ENCODE measurements around the gene SPATA20.

Gene SPATA20

GRCh38 chr17:50558941-50559614 lies 12.1 kb downstream of the SPATA20 start:
- DNase-seq (ENCODE audit: low read depth in 3 of 3) = no peak

- DNase-seq (ENCODE audit: low read depth in 3 of 3) = no peak
Measured at GRCh38 chr17:50559674-50560184, 12.8 kb downstream of the SPATA20 start.

GRCh38 chr17:50560185-50560824 lies 13.3 kb downstream of the SPATA20 start, which contains the start of gene CACNA1G:
Gene CACNA1G (plus strand): TSS chr17:50560715. CDS start chr17:50561460, 745 bp downstream.
- DNase-seq (ENCODE audit: low read depth in 3 of 3) = peak; percentile 76 to 77 (median 76)

GRCh38 chr17:50560931-50561745 lies 14.2 kb downstream of the SPATA20 start:
- no peak for DNase-seq (ENCODE audit: low read depth in 3 of 3)

GRCh38 chr17:50561746-50562141 lies 14.8 kb downstream of the SPATA20 start:
- DNase-seq (ENCODE audit: low read depth in 3 of 3) = no peak

GRCh38 chr17:50562242-50563091 lies 15.5 kb downstream of the SPATA20 start:
- DNase-seq (ENCODE audit: low read depth in 3 of 3) = no peak

- no peak for DNase-seq (ENCODE audit: low read depth in 3 of 3)
Measured at GRCh38 chr17:50563092-50563511, 16.1 kb downstream of the SPATA20 start.

- DNase-seq (ENCODE audit: low read depth in 3 of 3) = no peak
Measured at GRCh38 chr17:50564916-50565315, 17.9 kb downstream of the SPATA20 start.

- DNase-seq (ENCODE audit: low read depth in 3 of 3) = no peak
Measured at GRCh38 chr17:50565402-50566350, 18.7 kb downstream of the SPATA20 start.

GRCh38 chr17:50566886-50567285 lies 19.9 kb downstream of the SPATA20 start:
- DNase-seq (ENCODE audit: low read depth in 3 of 3) = no peak

GRCh38 chr17:50568659-50569058 lies 21.7 kb downstream of the SPATA20 start:
- DNase-seq (ENCODE audit: low read depth in 3 of 3) = no peak

- no peak for DNase-seq (ENCODE audit: low read depth in 3 of 3)
Measured at GRCh38 chr17:50569592-50569991, 22.6 kb downstream of the SPATA20 start.

- DNase-seq (ENCODE audit: low read depth in 3 of 3) = no peak
Measured at GRCh38 chr17:50570032-50570431, 23.1 kb downstream of the SPATA20 start.

GRCh38 chr17:50570528-50570927 lies 23.6 kb downstream of the SPATA20 start:
- DNase-seq (ENCODE audit: low read depth in 3 of 3) = no peak

- DNase-seq (ENCODE audit: low read depth in 3 of 3) = no peak
Measured at GRCh38 chr17:50571681-50572080, 24.7 kb downstream of the SPATA20 start.

GRCh38 chr17:50572541-50572940 lies 25.6 kb downstream of the SPATA20 start:
- no peak for DNase-seq (ENCODE audit: low read depth in 3 of 3)

GRCh38 chr17:50573866-50574611 lies 27.1 kb downstream of the SPATA20 start:
- no peak for DNase-seq (ENCODE audit: low read depth in 3 of 3)

- DNase-seq (ENCODE audit: low read depth in 3 of 3) = no peak
Measured at GRCh38 chr17:50575581-50576210, 28.7 kb downstream of the SPATA20 start.

GRCh38 chr17:50576864-50577263 lies 29.9 kb downstream of the SPATA20 start:
- no peak for DNase-seq (ENCODE audit: low read depth in 3 of 3)

Data from stimulated activated CD4-positive, alpha-beta T cell treated with anti-CD3 and anti-CD28 coated beads, TNF-alpha, amount 100 ng/mL, for 4 hours (primary cell).